DMS153 treated with DMSO at 0.1 percent for 48 hours (cell line): ENCODE data around the gene UBTFL1.
A peak's percentile ranks its signal among the peaks of the same experiment; 100 is the strongest.
"Not testable (repeated sequence)": the region's sequence is repeated elsewhere in the genome, so short reads cannot be mapped to it uniquely, and the experiment has no call there.

Experiments used
- DNase-seq: peaks from one replicate; lab custom pipeline; 2025; ENCODE audit not compliant: unreplicated experiment; lab: John Stamatoyannopoulos, UW

The UBTFL1 gene

GRCh38 chr11:90085650-90086049 lies at the start of gene UBTFL1:
Gene UBTFL1 (plus strand): TSS chr11:90085950. CDS start chr11:90085950, 0 bp downstream.
- DNase-seq, result not testable (repeated sequence)

DNA sequence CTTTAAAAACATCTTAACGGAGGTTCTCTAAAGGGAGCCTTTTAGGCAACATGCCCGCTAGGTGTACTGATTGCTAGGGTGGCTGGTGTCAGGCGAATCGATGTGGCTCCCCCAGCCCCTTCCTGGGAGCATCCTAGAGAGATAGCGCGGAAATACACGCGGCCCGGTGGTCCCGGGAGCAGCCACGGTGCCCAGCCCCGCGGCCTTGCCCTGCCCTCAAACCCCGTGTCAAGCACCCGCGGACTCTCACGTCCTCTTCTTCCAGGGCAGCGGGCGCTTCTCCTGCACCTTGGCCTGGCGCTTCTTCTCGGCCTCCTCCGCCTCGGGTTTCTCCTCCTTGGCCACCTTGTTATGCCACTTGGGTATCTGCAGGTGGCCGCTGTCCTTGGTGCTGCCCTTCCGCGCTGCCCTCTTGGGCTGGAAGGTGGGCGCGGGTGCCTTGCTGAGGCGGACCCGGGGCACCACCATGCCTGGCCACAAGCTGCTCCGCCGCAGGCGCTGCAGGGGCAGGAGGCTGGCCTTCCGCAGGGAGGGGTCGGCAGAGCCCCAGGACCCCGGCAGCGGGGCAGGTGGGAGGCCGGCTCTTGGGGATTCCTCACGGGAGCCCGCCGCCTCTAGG lies 34.0 kb upstream of the UBTFL1 start:
- DNase-seq, result not testable (repeated sequence)

GRCh38 chr11:90052311-90052710 lies 33.4 kb upstream of the UBTFL1 start:
- not testable (repeated sequence) for DNase-seq

DNA sequence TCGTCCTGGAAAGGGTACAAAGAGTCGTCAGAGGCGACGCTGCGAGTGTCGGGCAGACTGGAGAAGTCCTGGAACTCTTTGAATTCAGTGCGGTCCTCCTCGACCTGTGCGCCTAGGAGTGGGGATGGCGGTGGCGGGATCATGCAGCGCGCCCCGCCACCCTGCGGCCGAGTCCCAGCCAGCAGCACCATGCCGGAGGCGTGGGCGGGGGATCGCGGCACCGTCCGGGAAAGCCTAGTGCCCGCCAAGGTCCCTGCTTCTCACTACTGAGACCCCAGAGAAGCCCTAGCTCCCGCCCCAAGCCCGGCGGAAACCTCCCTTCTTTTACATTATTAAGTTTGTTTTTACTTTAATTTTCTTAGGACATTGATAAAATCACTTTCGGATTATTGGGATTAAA lies 32.2 kb upstream of the UBTFL1 start:
- not testable (repeated sequence) for DNase-seq

GRCh38 chr11:90088731-90089130 lies 3.0 kb downstream of the UBTFL1 start:
- DNase-seq, result not testable (repeated sequence)

GRCh38 chr11:90095230-90095924 lies 9.6 kb downstream of the UBTFL1 start:
- DNase-seq, result not testable (repeated sequence)

DNA sequence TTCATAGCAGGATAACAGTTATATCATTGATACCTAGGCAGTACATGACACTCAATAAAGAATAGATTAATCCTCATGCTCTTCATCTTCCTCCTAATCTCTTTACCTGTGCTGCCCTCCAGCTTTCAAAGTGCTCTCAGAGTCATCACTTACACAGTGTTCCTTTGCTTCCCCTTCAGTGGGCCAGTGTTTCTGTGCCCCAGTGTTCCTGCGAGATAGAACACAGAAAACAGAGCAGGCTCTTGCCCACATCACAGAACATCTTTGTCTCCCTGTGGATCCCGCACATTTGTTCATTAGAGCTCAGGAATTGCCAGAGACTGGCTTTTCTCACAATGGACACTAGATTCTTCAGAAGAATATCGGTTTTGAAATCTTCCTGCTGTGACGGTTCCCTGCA lies 12.5 kb downstream of the UBTFL1 start:
- not testable (repeated sequence) for DNase-seq

DNA sequence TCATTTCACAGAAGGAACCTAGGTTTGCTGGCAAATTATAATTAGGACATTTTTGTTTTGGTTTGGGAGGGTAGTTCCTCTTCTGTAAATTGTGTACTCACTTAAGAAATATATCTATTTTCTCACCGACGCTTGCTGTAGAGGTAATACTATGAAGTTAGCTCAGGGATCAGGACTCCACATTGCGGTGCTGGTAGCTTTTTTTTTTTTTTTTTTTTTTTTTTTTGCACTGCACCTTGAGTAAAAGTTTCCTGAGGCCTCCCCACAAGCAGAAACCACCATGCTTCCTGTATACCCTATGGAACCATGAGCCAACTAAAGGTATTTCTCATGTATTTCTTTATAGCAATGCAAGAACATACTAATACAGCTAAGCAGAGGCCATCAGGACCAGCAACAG lies 14.7 kb downstream of the UBTFL1 start:
- no peak for DNase-seq

DNA sequence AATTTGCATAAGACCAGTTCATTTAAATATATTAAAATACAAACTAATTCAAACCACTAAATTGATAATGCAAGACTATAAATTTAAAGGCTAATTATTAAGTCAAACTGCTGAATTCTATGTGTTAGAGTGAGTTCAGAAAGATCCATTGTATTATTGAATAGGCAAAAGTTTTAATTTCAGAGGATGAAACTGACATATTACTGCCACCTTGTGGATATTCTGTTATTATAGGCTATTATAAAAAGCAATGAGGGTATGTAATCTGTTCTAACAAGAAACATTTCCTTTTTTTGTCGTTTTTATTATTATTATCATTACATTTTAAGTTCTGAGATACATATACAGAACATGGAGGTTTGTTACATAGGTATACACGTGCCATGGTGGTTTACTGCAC lies 27.8 kb downstream of the UBTFL1 start:
- DNase-seq, result peak; percentile 4

GRCh38 chr11:90120191-90120590 lies 34.4 kb downstream of the UBTFL1 start:
- no peak for DNase-seq

GRCh38 chr11:90124371-90124770 lies 38.6 kb downstream of the UBTFL1 start:
- DNase-seq, result no peak

GRCh38 chr11:90124946-90125345 lies 39.2 kb downstream of the UBTFL1 start:
- no peak for DNase-seq

DNA sequence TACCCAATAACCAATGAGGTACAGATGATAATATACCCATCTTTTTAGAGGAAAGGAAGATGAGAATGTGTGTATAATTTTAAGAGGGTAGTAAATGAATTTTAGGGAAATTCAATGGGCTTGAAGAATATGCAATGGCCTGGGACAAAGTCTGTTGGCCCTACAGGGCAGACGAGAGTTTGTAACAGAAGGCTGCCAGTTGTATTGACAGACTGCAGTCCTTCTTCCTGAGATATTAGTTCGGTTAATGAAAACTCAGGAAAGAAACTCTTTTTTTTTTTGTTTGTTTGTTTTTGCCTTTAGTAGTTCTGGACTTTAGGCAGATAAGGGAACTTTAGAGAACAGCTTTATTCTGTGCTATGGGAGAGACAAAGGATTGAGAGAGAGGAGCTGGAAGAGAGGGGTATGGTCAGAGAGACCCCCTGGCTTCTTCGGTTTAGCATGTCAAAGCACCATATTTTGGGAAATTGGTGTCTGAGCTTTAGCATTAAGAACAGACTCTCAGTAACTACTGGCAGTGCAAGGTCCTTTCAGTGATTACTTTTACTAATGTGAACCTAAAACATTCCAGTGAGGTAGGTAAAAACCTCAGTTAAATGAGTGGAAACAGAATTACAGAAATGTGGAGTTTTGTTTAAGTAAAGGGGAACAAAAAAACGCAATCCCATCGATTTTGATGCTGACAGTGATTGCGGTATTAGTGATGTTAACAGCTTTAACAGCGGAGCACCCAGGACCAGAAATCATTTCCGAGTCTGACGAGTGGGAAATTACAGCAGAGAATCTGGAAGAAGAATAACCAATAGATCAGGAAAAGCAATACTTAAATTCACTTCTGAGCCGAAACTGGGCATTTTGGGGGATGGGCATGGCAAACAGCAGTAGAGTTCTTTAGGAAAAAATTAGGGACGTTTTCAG lies 48.1 kb downstream of the UBTFL1 start:
- no peak for DNase-seq

DNA sequence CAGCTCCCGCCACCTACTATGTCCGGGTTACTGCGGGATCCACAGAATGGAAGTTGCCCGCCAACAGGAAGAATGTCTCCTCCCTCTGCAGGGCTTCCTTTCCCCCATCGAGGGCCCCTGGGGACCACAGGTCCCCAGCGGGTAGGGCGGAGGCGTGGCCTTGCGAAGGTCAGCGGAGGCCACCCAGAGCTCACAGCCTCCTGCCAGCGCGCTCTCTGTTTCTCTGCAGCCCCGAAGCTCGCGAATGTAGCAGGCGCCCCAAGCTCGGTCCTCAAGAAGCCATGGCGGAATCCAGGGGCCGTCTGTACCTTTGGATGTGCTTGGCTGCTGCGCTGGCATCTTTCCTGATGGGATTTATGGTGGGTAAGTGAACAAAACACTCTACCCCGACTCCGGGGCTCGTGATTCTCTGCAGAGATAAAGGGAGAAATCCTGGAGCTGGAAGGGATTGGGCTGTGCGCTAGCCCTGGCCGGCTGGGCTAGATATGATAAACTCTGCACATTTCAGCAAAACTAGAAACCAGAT lies 48.8 kb downstream of the UBTFL1 start, which contains the start of gene NAALAD2:
Gene NAALAD2, plus strand, starts transcription at position 186 of the 526 bp plus-strand sequence. Its CDS starts 96 bp downstream, at position 282.
- no peak for DNase-seq

- no peak for DNase-seq
Measured at GRCh38 chr11:90135016-90135415, 49.3 kb downstream of the UBTFL1 start.
